Measurements from ENCODE around the gene METTL2B.
"Not testable (repeated sequence)": the region's sequence is repeated elsewhere in the genome, so short reads cannot be mapped to it uniquely, and the experiment has no call there.

GRCh38 chr7:128542530-128542929 lies 66.0 kb downstream of the METTL2B start:
- TF ChIP-seq, protein P1, sequence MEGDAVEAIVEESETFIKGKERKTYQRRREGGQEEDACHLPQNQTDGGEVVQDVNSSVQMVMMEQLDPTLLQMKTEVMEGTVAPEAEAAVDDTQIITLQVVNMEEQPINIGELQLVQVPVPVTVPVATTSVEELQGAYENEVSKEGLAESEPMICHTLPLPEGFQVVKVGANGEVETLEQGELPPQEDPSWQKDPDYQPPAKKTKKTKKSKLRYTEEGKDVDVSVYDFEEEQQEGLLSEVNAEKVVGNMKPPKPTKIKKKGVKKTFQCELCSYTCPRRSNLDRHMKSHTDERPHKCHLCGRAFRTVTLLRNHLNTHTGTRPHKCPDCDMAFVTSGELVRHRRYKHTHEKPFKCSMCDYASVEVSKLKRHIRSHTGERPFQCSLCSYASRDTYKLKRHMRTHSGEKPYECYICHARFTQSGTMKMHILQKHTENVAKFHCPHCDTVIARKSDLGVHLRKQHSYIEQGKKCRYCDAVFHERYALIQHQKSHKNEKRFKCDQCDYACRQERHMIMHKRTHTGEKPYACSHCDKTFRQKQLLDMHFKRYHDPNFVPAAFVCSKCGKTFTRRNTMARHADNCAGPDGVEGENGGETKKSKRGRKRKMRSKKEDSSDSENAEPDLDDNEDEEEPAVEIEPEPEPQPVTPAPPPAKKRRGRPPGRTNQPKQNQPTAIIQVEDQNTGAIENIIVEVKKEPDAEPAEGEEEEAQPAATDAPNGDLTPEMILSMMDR (IDR thresholded peaks at IDR 0.05): not testable (repeated sequence)
- TF ChIP-seq, protein P2, sequence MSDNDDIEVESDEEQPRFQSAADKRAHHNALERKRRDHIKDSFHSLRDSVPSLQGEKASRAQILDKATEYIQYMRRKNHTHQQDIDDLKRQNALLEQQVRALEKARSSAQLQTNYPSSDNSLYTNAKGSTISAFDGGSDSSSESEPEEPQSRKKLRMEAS (CRISPR knock-in tag; IDR thresholded peaks at IDR 0.05): not testable (repeated sequence)
